HL-60 (cell line): ENCODE data around the gene ASIC3.

Source experiments
- DNase-seq, 2 experiments: peaks; one replicate each; pipeline ENCODE4 v3.0.0-alpha.2; 2010 to 2020; ENCODE audit warnings: low read depth in 1 of 2, low spot score in 1 of 2
- H3K27ac ChIP-seq: fragments of 250-450 bp; sonication (Bioruptor Pico); replicated peaks from 2 replicates; pipeline ENCODE4 v1.5.1; 2020; ENCODE audit warnings: mild to moderate bottlenecking, moderate library complexity
- H3K27me3 ChIP-seq: fragments of 250-450 bp; sonication (Bioruptor Pico); 2 replicates; pipeline ENCODE4 v1.5.1; 2021; ENCODE audit warnings: mild to moderate bottlenecking, moderate library complexity; ENCODE audit not compliant: insufficient read depth, poor library complexity, severe bottlenecking
- H3K4me3 ChIP-seq: replicated peaks from 2 replicates; pipeline ENCODE4 v1.5.1; 2011; ENCODE audit warnings: mild to moderate bottlenecking, control low read depth, low read length; ENCODE audit not compliant: insufficient read depth
- GABPA ChIP-seq: IDR thresholded peaks from 2 replicates; pipeline ENCODE4 v1.6.1; 2012; ENCODE audit warnings: low read depth
- POLR2AphosphoS5 ChIP-seq: IDR thresholded peaks from 2 replicates; pipeline ENCODE4 v1.6.1; 2012; ENCODE audit warnings: low read depth
- SPI1 ChIP-seq: IDR thresholded peaks from 2 replicates; pipeline ENCODE4 v1.6.1; 2012; ENCODE audit warnings: low read depth, mild to moderate bottlenecking, borderline replicate concordance
- TF ChIP-seq, protein P1 (sequence below): IDR thresholded peaks from 2 replicates; pipeline ENCODE4 v1.6.1; 2012; ENCODE audit warnings: low read depth; ENCODE audit not compliant: insufficient replicate concordance
- TF ChIP-seq, protein P2 (sequence below): IDR thresholded peaks from one replicate; pipeline ENCODE4 v1.5.1; 2011; ENCODE audit warnings: low read length, control low read depth, inconsistent platforms; ENCODE audit not compliant: insufficient read depth

ASIC3 gene

DNA sequence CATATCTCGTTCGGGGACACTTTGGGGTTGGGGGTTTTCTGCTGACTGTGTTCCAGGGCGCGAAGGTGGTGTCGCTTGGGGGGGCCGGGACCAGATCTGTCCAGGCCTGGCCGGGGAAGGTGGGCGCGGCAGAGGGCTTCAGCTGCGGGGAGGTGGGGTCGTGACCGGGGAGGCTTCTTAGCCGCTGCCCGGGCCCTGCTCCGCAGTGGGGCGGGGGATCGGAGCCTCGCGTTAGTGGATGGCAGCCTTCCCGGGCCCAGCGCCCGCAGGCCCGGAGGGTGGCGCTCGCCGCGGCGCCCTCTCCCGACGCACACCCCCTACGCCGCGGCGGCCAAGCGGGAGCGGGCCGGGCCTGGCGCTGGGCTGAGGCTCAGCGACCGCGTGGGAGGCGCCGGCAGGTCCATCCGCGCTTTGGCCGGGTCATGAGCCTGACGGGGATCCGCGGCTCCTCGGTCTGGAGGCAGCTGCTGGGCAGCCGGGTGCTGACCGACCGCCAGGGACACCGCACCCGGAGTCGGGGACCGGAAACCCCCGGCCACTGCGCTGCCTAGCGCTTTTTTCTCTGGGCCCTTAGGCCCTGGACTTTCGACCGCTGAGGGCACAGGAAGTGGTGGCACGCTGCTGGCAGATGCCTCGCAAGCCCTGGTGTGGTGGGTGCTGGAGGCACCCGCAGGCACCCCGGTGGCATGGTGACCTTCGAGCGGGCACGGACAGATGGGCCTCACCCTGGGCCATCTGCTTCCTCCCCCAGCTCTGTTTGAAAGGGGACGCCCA, 39.1 kb downstream of the ASIC3 start:
- TF ChIP-seq, protein P1, sequence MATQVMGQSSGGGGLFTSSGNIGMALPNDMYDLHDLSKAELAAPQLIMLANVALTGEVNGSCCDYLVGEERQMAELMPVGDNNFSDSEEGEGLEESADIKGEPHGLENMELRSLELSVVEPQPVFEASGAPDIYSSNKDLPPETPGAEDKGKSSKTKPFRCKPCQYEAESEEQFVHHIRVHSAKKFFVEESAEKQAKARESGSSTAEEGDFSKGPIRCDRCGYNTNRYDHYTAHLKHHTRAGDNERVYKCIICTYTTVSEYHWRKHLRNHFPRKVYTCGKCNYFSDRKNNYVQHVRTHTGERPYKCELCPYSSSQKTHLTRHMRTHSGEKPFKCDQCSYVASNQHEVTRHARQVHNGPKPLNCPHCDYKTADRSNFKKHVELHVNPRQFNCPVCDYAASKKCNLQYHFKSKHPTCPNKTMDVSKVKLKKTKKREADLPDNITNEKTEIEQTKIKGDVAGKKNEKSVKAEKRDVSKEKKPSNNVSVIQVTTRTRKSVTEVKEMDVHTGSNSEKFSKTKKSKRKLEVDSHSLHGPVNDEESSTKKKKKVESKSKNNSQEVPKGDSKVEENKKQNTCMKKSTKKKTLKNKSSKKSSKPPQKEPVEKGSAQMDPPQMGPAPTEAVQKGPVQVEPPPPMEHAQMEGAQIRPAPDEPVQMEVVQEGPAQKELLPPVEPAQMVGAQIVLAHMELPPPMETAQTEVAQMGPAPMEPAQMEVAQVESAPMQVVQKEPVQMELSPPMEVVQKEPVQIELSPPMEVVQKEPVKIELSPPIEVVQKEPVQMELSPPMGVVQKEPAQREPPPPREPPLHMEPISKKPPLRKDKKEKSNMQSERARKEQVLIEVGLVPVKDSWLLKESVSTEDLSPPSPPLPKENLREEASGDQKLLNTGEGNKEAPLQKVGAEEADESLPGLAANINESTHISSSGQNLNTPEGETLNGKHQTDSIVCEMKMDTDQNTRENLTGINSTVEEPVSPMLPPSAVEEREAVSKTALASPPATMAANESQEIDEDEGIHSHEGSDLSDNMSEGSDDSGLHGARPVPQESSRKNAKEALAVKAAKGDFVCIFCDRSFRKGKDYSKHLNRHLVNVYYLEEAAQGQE, result no peak
- 0 out of 2 replicates have a peak, but pooled peaks have one; percentile 10 for TF ChIP-seq GABPA
- Histone ChIP-seq H3K27ac (peak overlapping the region; percentile 77), H3K4me3 (peak overlapping the region; percentile 78), H3K27me3 (no peaks in the 10 kb centered on the region)
- peak in 1 of 2 experiments; percentile 29 for DNase-seq

DNA sequence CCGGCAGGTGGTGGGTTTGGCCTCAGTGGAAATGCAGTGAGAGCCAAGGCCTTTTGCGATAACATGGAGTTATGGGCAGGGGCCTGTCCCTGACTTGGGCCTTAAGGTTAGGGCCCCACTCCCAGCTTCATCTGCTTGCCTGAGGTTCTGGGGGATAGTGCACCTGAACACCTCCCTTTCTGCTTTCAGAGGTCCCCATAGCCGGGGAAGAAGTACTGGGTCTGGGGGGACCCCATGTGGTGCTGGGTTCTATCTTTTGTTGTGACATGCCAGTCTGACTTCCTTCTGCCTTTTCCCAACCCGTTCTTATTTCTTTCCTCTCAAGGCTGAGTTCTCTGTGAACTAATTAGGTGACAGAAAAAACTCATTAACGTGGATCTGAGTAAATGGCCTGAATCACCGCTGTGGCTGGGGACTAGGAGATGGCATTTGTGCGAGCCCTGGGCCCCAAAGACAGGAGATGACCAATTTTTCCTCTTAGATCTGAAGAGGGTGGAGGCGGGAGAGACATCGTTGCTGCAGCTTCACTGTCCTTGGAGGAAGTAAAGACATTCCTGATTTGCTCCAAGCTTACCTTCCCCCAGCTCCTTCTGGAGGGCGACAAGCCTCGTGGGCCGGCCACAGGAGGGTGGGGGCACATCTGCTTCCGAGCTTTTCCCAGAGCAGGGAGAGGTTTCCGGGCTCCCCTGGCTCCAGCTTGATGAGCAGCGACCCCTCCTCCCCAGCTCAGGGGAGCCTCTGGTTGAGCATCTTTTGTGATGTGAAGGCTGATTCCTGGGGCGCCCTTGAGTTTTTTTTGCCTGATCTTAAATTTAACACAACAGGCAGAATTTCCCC, 39.9 kb downstream of the ASIC3 start:
- TF ChIP-seq GABPA, result no peak
- TF ChIP-seq, protein P1, result no peak
- no peak for TF ChIP-seq SPI1
- no peak for TF ChIP-seq POLR2AphosphoS5
- TF ChIP-seq, protein P2, sequence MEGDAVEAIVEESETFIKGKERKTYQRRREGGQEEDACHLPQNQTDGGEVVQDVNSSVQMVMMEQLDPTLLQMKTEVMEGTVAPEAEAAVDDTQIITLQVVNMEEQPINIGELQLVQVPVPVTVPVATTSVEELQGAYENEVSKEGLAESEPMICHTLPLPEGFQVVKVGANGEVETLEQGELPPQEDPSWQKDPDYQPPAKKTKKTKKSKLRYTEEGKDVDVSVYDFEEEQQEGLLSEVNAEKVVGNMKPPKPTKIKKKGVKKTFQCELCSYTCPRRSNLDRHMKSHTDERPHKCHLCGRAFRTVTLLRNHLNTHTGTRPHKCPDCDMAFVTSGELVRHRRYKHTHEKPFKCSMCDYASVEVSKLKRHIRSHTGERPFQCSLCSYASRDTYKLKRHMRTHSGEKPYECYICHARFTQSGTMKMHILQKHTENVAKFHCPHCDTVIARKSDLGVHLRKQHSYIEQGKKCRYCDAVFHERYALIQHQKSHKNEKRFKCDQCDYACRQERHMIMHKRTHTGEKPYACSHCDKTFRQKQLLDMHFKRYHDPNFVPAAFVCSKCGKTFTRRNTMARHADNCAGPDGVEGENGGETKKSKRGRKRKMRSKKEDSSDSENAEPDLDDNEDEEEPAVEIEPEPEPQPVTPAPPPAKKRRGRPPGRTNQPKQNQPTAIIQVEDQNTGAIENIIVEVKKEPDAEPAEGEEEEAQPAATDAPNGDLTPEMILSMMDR, result no peak
- Histone ChIP-seq H3K27ac (peak overlapping the region; percentile 77), H3K27me3 (no peaks in the 10 kb centered on the region), H3K4me3 (peak overlapping the region; percentile 78)
- peak in 1 of 2 experiments; percentile 22 for DNase-seq

DNA sequence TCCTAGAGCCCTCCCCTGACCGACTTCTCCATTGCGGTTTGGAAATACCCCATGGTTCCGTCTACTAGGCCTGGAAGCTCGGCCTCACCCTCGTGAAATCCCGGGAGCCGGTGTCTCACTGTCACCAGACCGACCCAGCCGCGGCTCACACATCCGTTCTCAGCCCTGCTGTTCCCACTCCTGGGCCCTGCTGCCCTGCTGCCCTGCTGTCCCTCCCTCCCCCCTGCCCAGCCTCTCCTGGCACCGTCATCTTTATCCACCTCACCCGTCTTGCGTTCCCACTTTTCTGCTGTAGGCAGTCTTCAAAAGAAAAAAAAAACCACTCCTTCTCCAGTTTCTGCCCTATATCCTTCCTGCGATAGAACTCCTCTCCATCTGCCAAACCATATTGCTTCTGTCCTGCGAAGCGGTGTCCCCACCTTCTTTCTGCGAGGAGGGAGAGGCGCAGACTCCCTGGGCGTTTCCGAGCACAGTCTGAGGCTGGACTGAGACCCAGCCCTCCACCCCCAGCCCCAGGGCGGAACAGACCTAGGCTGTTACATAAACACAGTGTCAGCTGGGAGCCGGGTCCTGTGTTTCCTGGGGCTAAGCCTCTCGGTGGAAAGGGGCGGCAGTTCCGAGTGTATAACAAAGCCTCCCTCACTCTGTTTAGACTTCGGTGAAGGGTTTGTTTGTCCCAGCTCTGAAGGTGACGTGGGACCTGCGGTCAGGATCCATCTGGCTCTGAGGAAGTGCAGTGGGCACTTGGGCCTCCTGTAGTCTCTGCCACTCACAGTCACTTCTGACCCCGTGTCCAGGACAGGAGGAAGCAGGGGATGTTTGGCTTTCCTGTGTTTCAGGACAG, 40.7 kb downstream of the ASIC3 start:
- Histone ChIP-seq H3K27ac (peak overlapping the region; percentile 77), H3K4me3 (peak overlapping the region; percentile 78), H3K27me3 (no peaks in the 10 kb centered on the region)
- TF ChIP-seq POLR2AphosphoS5 (no peak), GABPA (peak; percentile 70), SPI1 (peak; percentile 19; the same call in 1 of the 2 replicates)
- TF ChIP-seq, protein P1, result no peak
- TF ChIP-seq, protein P2, result no peak
- DNase-seq, result peak; percentile 63 to 71
